ENCODE measurements around the gene BCL2L11.
A peak's percentile ranks its signal among the peaks of the same experiment; 100 is the strongest.

Gene BCL2L11

GRCh38 chr2:111205774-111206173 lies 85.1 kb downstream of the BCL2L11 start:
- no peak overlapping the region for H3K4me3 ChIP-seq (ENCODE audit: low read depth, low read length)
- H3K36me3 ChIP-seq (replicated peaks), result no peaks in the 10 kb centered on the region
- no peaks in the 10 kb centered on the region for H3K27me3 ChIP-seq (replicated peaks)
- no peak for DNase-seq
- in situ Hi-C loops (cut with HindIII; ENCODE audit: low pct_ligation_motif_present, low sequenced_read_pairs), result no loop called here
- no peak overlapping the region for H3K27ac ChIP-seq
- TF ChIP-seq, protein P1, sequence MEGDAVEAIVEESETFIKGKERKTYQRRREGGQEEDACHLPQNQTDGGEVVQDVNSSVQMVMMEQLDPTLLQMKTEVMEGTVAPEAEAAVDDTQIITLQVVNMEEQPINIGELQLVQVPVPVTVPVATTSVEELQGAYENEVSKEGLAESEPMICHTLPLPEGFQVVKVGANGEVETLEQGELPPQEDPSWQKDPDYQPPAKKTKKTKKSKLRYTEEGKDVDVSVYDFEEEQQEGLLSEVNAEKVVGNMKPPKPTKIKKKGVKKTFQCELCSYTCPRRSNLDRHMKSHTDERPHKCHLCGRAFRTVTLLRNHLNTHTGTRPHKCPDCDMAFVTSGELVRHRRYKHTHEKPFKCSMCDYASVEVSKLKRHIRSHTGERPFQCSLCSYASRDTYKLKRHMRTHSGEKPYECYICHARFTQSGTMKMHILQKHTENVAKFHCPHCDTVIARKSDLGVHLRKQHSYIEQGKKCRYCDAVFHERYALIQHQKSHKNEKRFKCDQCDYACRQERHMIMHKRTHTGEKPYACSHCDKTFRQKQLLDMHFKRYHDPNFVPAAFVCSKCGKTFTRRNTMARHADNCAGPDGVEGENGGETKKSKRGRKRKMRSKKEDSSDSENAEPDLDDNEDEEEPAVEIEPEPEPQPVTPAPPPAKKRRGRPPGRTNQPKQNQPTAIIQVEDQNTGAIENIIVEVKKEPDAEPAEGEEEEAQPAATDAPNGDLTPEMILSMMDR (IDR thresholded peaks at IDR 0.05; ENCODE audit: low read depth, low read length, missing control alignments), result no peak

DNA sequence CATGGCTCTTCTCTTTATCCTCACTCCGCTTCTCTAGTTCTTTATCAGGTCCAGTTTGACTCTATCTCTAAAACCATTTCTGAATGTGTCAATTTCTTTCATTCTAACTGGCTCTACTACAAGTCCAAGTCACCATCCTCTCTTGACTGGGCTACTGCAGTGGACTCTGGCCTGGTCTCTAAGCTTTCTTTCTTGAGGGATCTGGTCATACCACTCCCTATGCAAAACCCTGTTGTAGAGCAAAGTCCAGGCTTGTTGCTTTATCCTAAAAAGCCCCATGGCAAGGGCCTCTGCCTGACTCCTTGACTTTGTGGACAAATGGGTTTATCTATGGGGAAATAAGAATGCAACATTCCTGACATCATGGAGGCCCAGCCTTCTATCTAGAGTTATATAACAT lies 87.1 kb downstream of the BCL2L11 start:
- Histone ChIP-seq H3K36me3 (replicated peaks) (no peaks in the 10 kb centered on the region), H3K27me3 (replicated peaks) (no peaks in the 10 kb centered on the region), H3K4me3 (ENCODE audit: low read depth, low read length) (no peak overlapping the region), H3K27ac (no peak overlapping the region)
- DNase-seq, result no peak
- in situ Hi-C loops (cut with HindIII; ENCODE audit: low pct_ligation_motif_present, low sequenced_read_pairs), result no loop called here
- TF ChIP-seq, protein P1 (IDR thresholded peaks at IDR 0.05; ENCODE audit: low read depth, low read length, missing control alignments), result no peak

DNA sequence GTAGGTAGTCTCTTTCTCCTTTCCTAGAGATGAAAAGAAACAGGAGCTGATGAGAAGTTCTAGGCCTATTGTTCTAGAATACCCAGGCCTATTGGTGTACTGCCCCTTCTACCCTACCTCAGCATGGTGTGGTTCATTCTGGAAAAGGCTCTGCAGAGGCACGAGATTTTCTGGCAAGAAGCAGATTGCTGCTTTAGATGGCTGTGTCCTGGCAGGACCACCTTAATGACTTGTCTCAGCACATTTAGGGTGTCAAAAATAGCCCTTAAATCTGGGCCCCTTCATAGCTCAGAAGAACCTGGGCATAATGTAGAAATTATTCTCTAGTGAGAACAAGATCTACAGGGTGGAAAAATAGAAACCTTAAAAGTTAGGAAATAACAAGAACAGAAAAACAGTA lies 87.9 kb downstream of the BCL2L11 start:
- TF ChIP-seq, protein P1 (IDR thresholded peaks at IDR 0.05; ENCODE audit: low read depth, low read length, missing control alignments), result no peak
- H3K27ac ChIP-seq, result no peak overlapping the region
- H3K4me3 ChIP-seq (ENCODE audit: low read depth, low read length), result no peak overlapping the region
- H3K27me3 ChIP-seq (replicated peaks), result no peaks in the 10 kb centered on the region
- in situ Hi-C loops (cut with HindIII; ENCODE audit: low pct_ligation_motif_present, low sequenced_read_pairs), result no loop called here
- H3K36me3 ChIP-seq (replicated peaks), result no peaks in the 10 kb centered on the region
- DNase-seq, result no peak

- Histone ChIP-seq H3K36me3 (replicated peaks) (no peaks in the 10 kb centered on the region), H3K27me3 (replicated peaks) (no peaks in the 10 kb centered on the region), H3K4me3 (ENCODE audit: low read depth, low read length) (no peak overlapping the region), H3K27ac (no peak overlapping the region)
- TF ChIP-seq, protein P1 (IDR thresholded peaks at IDR 0.05; ENCODE audit: low read depth, low read length, missing control alignments), result no peak
- peak; percentile 72 for DNase-seq
- in situ Hi-C loops (cut with HindIII; ENCODE audit: low pct_ligation_motif_present, low sequenced_read_pairs), result no loop called here
Measured at GRCh38 chr2:111209045-111209514, 88.4 kb downstream of the BCL2L11 start.

- Histone ChIP-seq H3K27ac (no peak overlapping the region), H3K27me3 (replicated peaks) (no peaks in the 10 kb centered on the region), H3K36me3 (replicated peaks) (no peaks in the 10 kb centered on the region), H3K4me3 (ENCODE audit: low read depth, low read length) (no peak overlapping the region)
- in situ Hi-C loops (cut with HindIII; ENCODE audit: low pct_ligation_motif_present, low sequenced_read_pairs), result no loop called here
- TF ChIP-seq, protein P1 (IDR thresholded peaks at IDR 0.05; ENCODE audit: low read depth, low read length, missing control alignments), result no peak
- no peak for DNase-seq
Measured at GRCh38 chr2:111210036-111210435, 89.3 kb downstream of the BCL2L11 start.

DNA sequence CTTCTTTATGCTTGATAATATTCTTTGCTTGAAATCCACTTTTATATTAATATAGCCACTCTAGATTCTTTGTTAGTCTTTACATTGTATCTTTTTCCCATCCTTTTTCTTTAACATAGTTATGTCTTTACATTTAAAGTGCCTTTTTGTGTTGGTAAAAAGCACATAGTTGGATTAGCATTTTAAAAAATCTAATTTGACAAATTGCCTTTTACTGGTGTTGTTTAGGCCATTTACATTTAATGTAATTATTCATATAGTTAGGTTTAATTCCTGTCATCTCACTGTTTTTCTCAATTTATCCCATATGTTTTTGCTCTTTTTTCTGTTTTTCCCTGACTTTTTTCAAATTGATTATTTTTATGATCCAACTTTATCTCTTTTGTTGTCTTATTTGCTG lies 93.2 kb downstream of the BCL2L11 start:
- H3K4me3 ChIP-seq (ENCODE audit: low read depth, low read length), result no peak overlapping the region
- in situ Hi-C loops (cut with HindIII; ENCODE audit: low pct_ligation_motif_present, low sequenced_read_pairs), result no loop called here
- TF ChIP-seq, protein P1 (IDR thresholded peaks at IDR 0.05; ENCODE audit: low read depth, low read length, missing control alignments), result no peak
- H3K36me3 ChIP-seq (replicated peaks), result no peaks in the 10 kb centered on the region
- no peak for DNase-seq
- H3K27me3 ChIP-seq (replicated peaks), result no peaks in the 10 kb centered on the region
- H3K27ac ChIP-seq, result no peak overlapping the region

Measured in brain microvascular endothelial cell (primary cell).